Parietal lobe (tissue), 1 donor: ENCODE measurements around the gene PARP1. TPM values are rescaled to one million over a fixed set of nuclear protein-coding genes. Genes with fewer than 3 reads are reported as not detected.

Experiments used
- total RNA-seq: library from RNA; depleted of rRNA; stranded (reverse); fragments of >200 nt; gene quantifications from one replicate; pipeline ENCODE4 v1.2.3, GENCODE V29; 2014

PARP1 gene
- total RNA-seq = 117 TPM

GRCh38 chr1:226407497-226408284, at the start of gene PARP1:
TSS of gene PARP1 (minus strand) at chr1:226408093. CDS start at chr1:226407929, 164 bp downstream.

Other genes with a start within 250 kb of the PARP1 start
- gene ACBD3, start 221.4 kb downstream of the PARP1 start, total RNA-seq = 37.2 TPM
- gene MIXL1, start 184.4 kb downstream of the PARP1 start, total RNA-seq = not detected
- 18.2 TPM for gene LIN9, start 98.9 kb downstream of the PARP1 start, total RNA-seq
- gene STUM, start 140.7 kb upstream of the PARP1 start, total RNA-seq = 38.2 TPM